Thyroid gland (tissue), 4 donors: ENCODE measurements around the gene SNED1. TPM values are rescaled to one million over a fixed set of nuclear protein-coding genes. Genes with fewer than 3 reads are reported as not detected.

ENCODE experiments used
- DNase-seq, 2 donors: peaks; one replicate each; pipeline ENCODE4 v3.0.0-alpha.2; 2019
- H3K27ac ChIP-seq, 3 donors: fragments of 200-600 bp; sonication (generic); 1 replicate in 2 of 3; 2 replicates in 1 of 3; pipeline ENCODE4 v1.5.1; 2016 to 2019; ENCODE audit warnings: mild to moderate bottlenecking in 1 of 3, moderate library complexity in 1 of 3
- H3K27me3 ChIP-seq: fragments of 200-600 bp; sonication (generic); one replicate; pipeline ENCODE4 v1.5.1; 2019
- H3K36me3 ChIP-seq, 2 donors: fragments of 200-600 bp; sonication (generic); one replicate each; pipeline ENCODE4 v1.5.1; 2016 to 2019
- H3K4me1 ChIP-seq, 2 donors: fragments of 200-600 bp; sonication (generic); one replicate each; pipeline ENCODE4 v1.5.1; 2017 to 2019
- H3K4me3 ChIP-seq, 3 donors: fragments of 200-600 bp; sonication (generic); replicated peaks in 1 of 3; 1 replicate in 2 of 3; 2 replicates in 1 of 3; pipeline ENCODE4 v1.5.1; 2016; ENCODE audit warnings: mild to moderate bottlenecking in 1 of 3
- H3K9me3 ChIP-seq: fragments of 200-600 bp; sonication (generic); one replicate; pipeline ENCODE4 v1.5.1; 2017
- CTCF ChIP-seq, 6 experiments: fragments of 200-600 bp in 3 of 6; fragments of 450-650 bp in 3 of 6; sonication (generic) in 3 of 6; IDR thresholded peaks; one replicate each; pipeline ENCODE4 v1.5.1; 2016 to 2019; ENCODE audit warnings: antibody characterized with exemption in 6 of 6, mild to moderate bottlenecking in 2 of 6, inconsistent platforms in 1 of 6, moderate library complexity in 1 of 6
- POLR2A ChIP-seq, 2 donors: fragments of 450-650 bp; IDR thresholded peaks; one replicate each; pipeline ENCODE4 v1.6.1; 2017; ENCODE audit warnings: antibody characterized with exemption in 2 of 2, mild to moderate bottlenecking in 2 of 2, moderate library complexity in 1 of 2
- WGBS, 2 donors: methylation state at CpG; one replicate each; pipeline ENCODE4 v1.1.5; 2017; 5-methylcytosine and 5-hydroxymethylcytosine counted together
- intact Hi-C: fragments of 100-400 bp; cut with DNase I; formaldehyde crosslinking; loops from one replicate; pipeline ENCODE4 v1.15.1; 2023
- total RNA-seq, 4 donors: library from RNA; depleted of rRNA; stranded (reverse); fragments of >200 nt; gene quantifications; one replicate each; pipeline ENCODE4 v1.2.3, GENCODE V29; 2016

The SNED1 gene
- total RNA-seq, 4 donors from 2014 or later: 47.7 to 122 (median 68.7) TPM

- H3K9me3 ChIP-seq: no peaks in the 10 kb centered on the region
- intact Hi-C loops: no loop called here
- 95 to 96% methylated on average over 32 of the region's 32 CpGs for WGBS, 2 donors
- H3K27me3 ChIP-seq: no peaks in the 10 kb centered on the region
- H3K36me3 ChIP-seq: no peaks in the 10 kb centered on the region
- H3K27ac ChIP-seq: no peak overlapping the region
- no peak for DNase-seq
- no peaks in the 10 kb centered on the region for H3K4me1 ChIP-seq
- no peak for TF ChIP-seq POLR2A (IDR thresholded peaks at IDR 0.05)
- TF ChIP-seq CTCF (IDR thresholded peaks at IDR 0.05): no peak
- H3K4me3 ChIP-seq: no peak overlapping the region
Measured at GRCh38 chr2:241116606-241117560, 118.5 kb downstream of the SNED1 start.

- no peak overlapping the region for H3K27ac ChIP-seq
- H3K27me3 ChIP-seq: no peaks in the 10 kb centered on the region
- no peak for DNase-seq
- H3K4me1 ChIP-seq: no peaks in the 10 kb centered on the region
- H3K36me3 ChIP-seq: no peaks in the 10 kb centered on the region
- 91 to 93% methylated on average over 11 to 20 of the region's 24 CpGs for WGBS, 2 donors
- H3K4me3 ChIP-seq: no peak overlapping the region
- no peaks in the 10 kb centered on the region for H3K9me3 ChIP-seq
- TF ChIP-seq POLR2A (IDR thresholded peaks at IDR 0.05) (no peak), CTCF (IDR thresholded peaks at IDR 0.05) (no peak)
- intact Hi-C loops: no loop called here
Measured at GRCh38 chr2:241118737-241119505, 120.5 kb downstream of the SNED1 start.

GRCh38 chr2:241120440-241120839 is 122.0 kb downstream of the SNED1 start:
- TF ChIP-seq CTCF (IDR thresholded peaks at IDR 0.05) (no peak), POLR2A (IDR thresholded peaks at IDR 0.05) (no peak)
- no peaks in the 10 kb centered on the region for H3K27me3 ChIP-seq
- intact Hi-C loops: no loop called here
- no peaks in the 10 kb centered on the region for H3K4me1 ChIP-seq
- WGBS, 2 donors: 95 to 100% methylated on average over 2 of the region's 2 CpGs
- no peaks in the 10 kb centered on the region for H3K9me3 ChIP-seq
- H3K36me3 ChIP-seq: no peaks in the 10 kb centered on the region
- no peak for DNase-seq
- H3K4me3 ChIP-seq: no peak overlapping the region
- H3K27ac ChIP-seq: no peak overlapping the region

- TF ChIP-seq CTCF (IDR thresholded peaks at IDR 0.05): no peak
- TF ChIP-seq POLR2A (IDR thresholded peaks at IDR 0.05): no peak
- Histone ChIP-seq H3K27ac (no peak overlapping the region), H3K4me1 (no peaks in the 10 kb centered on the region), H3K27me3 (no peaks in the 10 kb centered on the region), H3K36me3 (no peaks in the 10 kb centered on the region), H3K9me3 (no peaks in the 10 kb centered on the region), H3K4me3 (no peak overlapping the region)
- WGBS, 2 donors: 94 to 97% methylated on average over 5 of the region's 5 CpGs
- intact Hi-C loops: no loop called here
- no peak for DNase-seq
Measured at GRCh38 chr2:241121008-241121407, 122.6 kb downstream of the SNED1 start.
